GM23338 (cell line): ENCODE results near the gene PTF1A. TPM values are rescaled to one million over a fixed set of nuclear protein-coding genes. Genes with fewer than 3 reads are reported as not detected.

ENCODE experiments used
- ATAC-seq: fragments of 200-7000 bp; cut with Tn5 transposase; 3 replicates; pipeline ENCODE4 v1.9.1; 2020
- DNase-seq: peaks from one replicate; pipeline ENCODE4 v3.0.0-alpha.2; 2015; ENCODE audit warnings: low spot score
- H2AFZ ChIP-seq: fragments of 200-600 bp; sonication (generic); 2 replicates; pipeline ENCODE4 v1.8.0; 2016; ENCODE audit warnings: antibody characterized with exemption, mild to moderate bottlenecking, moderate library complexity
- H3F3A ChIP-seq: fragments of 200-600 bp; sonication (generic); replicated peaks from 2 replicates; pipeline ENCODE4 v1.8.0; 2017; ENCODE audit warnings: antibody characterized with exemption, mixed run types, low read depth
- H3K27ac ChIP-seq: fragments of 200-600 bp; sonication (generic); 2 replicates; pipeline ENCODE4 v1.6.1; 2016; ENCODE audit warnings: low read depth
- H3K27me3 ChIP-seq: fragments of 200-600 bp; sonication (generic); 2 replicates; pipeline ENCODE4 v1.8.0; 2016; ENCODE audit warnings: mild to moderate bottlenecking, mixed run types, moderate library complexity; ENCODE audit not compliant: insufficient read depth
- H3K36me3 ChIP-seq: fragments of 200-600 bp; sonication (generic); 2 replicates; pipeline ENCODE4 v1.8.0; 2016; ENCODE audit warnings: mild to moderate bottlenecking; ENCODE audit not compliant: insufficient read depth
- H3K4me1 ChIP-seq: fragments of 200-600 bp; sonication (generic); 2 replicates; pipeline ENCODE4 v1.8.0; 2016; ENCODE audit warnings: mild to moderate bottlenecking, moderate library complexity; ENCODE audit not compliant: insufficient read depth
- H3K4me2 ChIP-seq: fragments of 200-600 bp; sonication (generic); 2 replicates; pipeline ENCODE4 v1.7.1; 2017; ENCODE audit warnings: mixed run types
- H3K4me3 ChIP-seq: fragments of 200-600 bp; sonication (generic); 2 replicates; pipeline ENCODE4 v1.6.1; 2016; ENCODE audit warnings: mixed run types
- H3K79me2 ChIP-seq: fragments of 200-600 bp; sonication (generic); replicated peaks from 2 replicates; pipeline ENCODE4 v1.8.0; 2017; ENCODE audit warnings: mild to moderate bottlenecking; ENCODE audit not compliant: insufficient read depth
- H3K9me2 ChIP-seq: fragments of 200-600 bp; sonication (generic); 2 replicates; pipeline ENCODE4 v1.8.0; 2017; ENCODE audit not compliant: insufficient read depth
- H4K20me1 ChIP-seq: fragments of 200-600 bp; sonication (generic); replicated peaks from 2 replicates; pipeline ENCODE4 v1.8.0; 2017; ENCODE audit warnings: mild to moderate bottlenecking; ENCODE audit not compliant: insufficient read depth
- H3K27ac Mint-ChIP-seq: 2 replicates; pipeline ENCODE4 v1.8.0; 2020; ENCODE audit warnings: inconsistent platforms, mild to moderate bottlenecking, moderate library complexity, mixed read lengths
- H3K27me3 Mint-ChIP-seq: 3 replicates; pipeline ENCODE4 v1.8.0; 2022; ENCODE audit warnings: low read depth, mild to moderate bottlenecking, moderate library complexity, mixed read lengths, inconsistent platforms; ENCODE audit not compliant: insufficient read depth, poor library complexity
- H3K36me3 Mint-ChIP-seq: 3 replicates; pipeline ENCODE4 v1.8.0; 2021; ENCODE audit warnings: low read depth, mild to moderate bottlenecking, inconsistent platforms, moderate library complexity, mixed read lengths
- H3K4me1 Mint-ChIP-seq: 3 replicates; pipeline ENCODE4 v1.8.0; 2020; ENCODE audit warnings: mild to moderate bottlenecking, inconsistent platforms, mixed read lengths
- H3K4me3 Mint-ChIP-seq: 3 replicates; pipeline ENCODE4 v1.8.0; 2021; ENCODE audit warnings: moderate library complexity, mild to moderate bottlenecking, inconsistent platforms, mixed read lengths
- H3K9me3 Mint-ChIP-seq: 3 replicates; pipeline ENCODE4 v1.8.0; 2020; ENCODE audit warnings: moderate library complexity, mild to moderate bottlenecking, inconsistent platforms, mixed read lengths
- CREB1 ChIP-seq: fragments of 250-450 bp; sonication (Bioruptor Pico); IDR thresholded peaks from 2 replicates; pipeline ENCODE4 v1.5.0; 2020; ENCODE audit warnings: low read depth, mild to moderate bottlenecking, moderate library complexity
- CTCF ChIP-seq, 2 experiments: fragments of 200-600 bp in 1 of 2; sonication (generic) in 1 of 2; conservative IDR thresholded peaks; 2 replicates each; pipeline versions ENCODE4 v1.5.1 to v1.6.1; 2016 to 2017; ENCODE audit warnings: antibody characterized with exemption in 2 of 2, low read depth in 2 of 2, mild to moderate bottlenecking in 2 of 2, moderate library complexity in 1 of 2
- ETS1 ChIP-seq: IDR thresholded peaks from 2 replicates; pipeline ENCODE4 v1.6.1; 2016; ENCODE audit warnings: antibody characterized with exemption
- EZH2 ChIP-seq: fragments of 200-600 bp; sonication (generic); IDR thresholded peaks from one replicate; pipeline ENCODE4 v1.8.0; 2017; ENCODE audit warnings: antibody characterized with exemption, mild to moderate bottlenecking, low read depth; ENCODE audit not compliant: unreplicated experiment
- EZH2phosphoT487 ChIP-seq: fragments of 200-600 bp; sonication (generic); IDR thresholded peaks from one replicate; pipeline ENCODE4 v1.8.1; 2018; ENCODE audit warnings: antibody characterized with exemption; ENCODE audit not compliant: unreplicated experiment
- JUNB ChIP-seq: IDR thresholded peaks from one replicate; pipeline ENCODE4 v1.6.1; 2016; ENCODE audit warnings: antibody characterized with exemption; ENCODE audit not compliant: unreplicated experiment
- POLR2AphosphoS5 ChIP-seq: IDR thresholded peaks from 2 replicates; pipeline ENCODE4 v1.6.1; 2016; ENCODE audit warnings: antibody characterized with exemption, low read depth
- STAT1 ChIP-seq: IDR thresholded peaks from one replicate; pipeline ENCODE4 v1.6.1; 2016; ENCODE audit warnings: antibody characterized with exemption; ENCODE audit not compliant: unreplicated experiment
- ZNF331 ChIP-seq: fragments of 250-450 bp; sonication (Bioruptor Pico); IDR thresholded peaks from 2 replicates; pipeline ENCODE4 v1.5.0; 2020; ENCODE audit warnings: low read depth, mild to moderate bottlenecking, moderate library complexity
- ZNF462 ChIP-seq: fragments of 250-450 bp; sonication (Bioruptor Pico); IDR thresholded peaks from 2 replicates; pipeline ENCODE4 v1.5.0; 2020; ENCODE audit warnings: mild to moderate bottlenecking, moderate library complexity
- long read RNA-seq: library from polyadenylated mRNA; unstranded; transcript quantifications from one replicate; pipeline ENCODE4 v2.0.0, GENCODE V29; 2020; ENCODE audit not compliant: unreplicated experiment
- polyA plus RNA-seq: library from polyadenylated mRNA; unstranded; fragments of >200 nt; fragmentation: Nextera tagmentation; extraction: Ambion mirVana; gene quantifications from 2 replicates; pipeline ENCODE4 v1.2.1, GENCODE V29; 2016
- total RNA-seq: library from RNA; depleted of rRNA; stranded (reverse); fragments of >200 nt; shearing (Covaris generic); gene quantifications from 2 replicates; pipeline ENCODE4 v1.2.3, GENCODE V29; 2014; rRNA removed

Gene PTF1A
- total RNA-seq (not detected in 2 replicates), polyA plus RNA-seq (not detected in 2 replicates)
- long read RNA-seq: 0 reads

- H3K27me3 Mint-ChIP-seq: peaks cover 94% of the 10 kb centered on the region
- TF ChIP-seq ZNF462: no peak
- no peak for TF ChIP-seq POLR2AphosphoS5
- no peak for TF ChIP-seq CTCF (conservative IDR thresholded peaks at IDR 0.05; ENCODE audit: low read depth in 2 of 2)
- no peak for TF ChIP-seq STAT1
- no peak for TF ChIP-seq JUNB
- no peak for TF ChIP-seq ETS1
- peak; percentile 83 for TF ChIP-seq EZH2phosphoT487
- TF ChIP-seq CREB1 (CRISPR knock-in tag): no peak
- TF ChIP-seq EZH2: peak; percentile 95
- TF ChIP-seq ZNF331 (CRISPR knock-in tag): no peak
- H3K4me3 ChIP-seq: peak within 1 kb of the TSS; percentile 53
- peak within 1 kb of the TSS; percentile 69 for H2AFZ ChIP-seq
- H3K4me1 ChIP-seq: peaks cover 63% of the 10 kb centered on the region
- DNase-seq (peak; percentile 62), ATAC-seq (peak; percentile 32)
- H3K9me2 ChIP-seq: no peaks in the 10 kb centered on the region
- no peaks in the 10 kb centered on the region for H3K36me3 ChIP-seq
- peak within 1 kb of the TSS; percentile 82 for H3K4me2 ChIP-seq
- H3K27me3 ChIP-seq: peaks cover 100% of the 10 kb centered on the region
- H3K9me3 Mint-ChIP-seq: peaks cover 6% of the 10 kb centered on the region; the same call in 2 of the 3 replicates
- H3F3A ChIP-seq: peaks cover 17% of the 10 kb centered on the region
- peak within 1 kb of the TSS; percentile 66 for H3K4me3 Mint-ChIP-seq
- H4K20me1 ChIP-seq: peaks cover 41% of the 10 kb centered on the region
- H3K27ac Mint-ChIP-seq: no peak within 1 kb of the TSS
- peaks cover 44% of the 10 kb centered on the region for H3K4me1 Mint-ChIP-seq
- H3K79me2 ChIP-seq: no peaks in the 10 kb centered on the region
- H3K27ac ChIP-seq: no peak within 1 kb of the TSS
- peaks cover 3% of the 10 kb centered on the region; the same call in 1 of the 3 replicates for H3K36me3 Mint-ChIP-seq
Measured at GRCh38 chr10:23191764-23192711, at the start of gene PTF1A. PTF1A (plus strand) TSS chr10:23192312; CDS start chr10:23192531, 219 bp downstream.
